ENCODE measurements around the gene VPS33B.

- TF ChIP-seq CTCF (conservative IDR thresholded peaks at IDR 0.05; ENCODE audit: low read length) (0 out of 2 replicates have a peak, but pooled peaks have one; percentile 23), EZH2phosphoT487 (IDR thresholded peaks at IDR 0.05; ENCODE audit: borderline replicate concordance) (no peak)
These were observed 46.6 kb upstream of the VPS33B start for GRCh38 chr15:91068966-91069365.

Data from Loucy (cell line).